DOHH2 (cell line): Measurements from ENCODE around the gene RHOT2.

ENCODE experiments used
- H3F3A ChIP-seq: fragments of 200-600 bp; sonication (generic), shearing (Covaris generic); 2 replicates; pipeline ENCODE4 v1.6.0; 2016; ENCODE audit warnings: antibody characterized with exemption, mild to moderate bottlenecking; ENCODE audit not compliant: control insufficient read depth, insufficient read depth
- H3K27ac ChIP-seq: fragments of 200-600 bp; sonication (generic); 2 replicates; pipeline ENCODE4 v1.5.1; 2014; ENCODE audit warnings: low read depth, mild to moderate bottlenecking, low read length, moderate library complexity
- H3K27me3 ChIP-seq: fragments of 200-600 bp; sonication (generic); 2 replicates; pipeline ENCODE4 v1.6.1; 2014; ENCODE audit warnings: mild to moderate bottlenecking, low read length, mixed read lengths; ENCODE audit not compliant: control insufficient read depth
- H3K36me3 ChIP-seq: fragments of 200-600 bp; sonication (generic); 2 replicates; pipeline ENCODE4 v1.6.1; 2014; ENCODE audit warnings: mild to moderate bottlenecking, low read length, moderate library complexity, mixed read lengths; ENCODE audit not compliant: control insufficient read depth
- H3K4me1 ChIP-seq: fragments of 200-600 bp; sonication (generic); 2 replicates; pipeline ENCODE4 v1.6.1; 2014; ENCODE audit warnings: mild to moderate bottlenecking, low read length, mixed read lengths; ENCODE audit not compliant: control insufficient read depth
- H3K4me2 ChIP-seq: fragments of 200-600 bp; sonication (generic); 2 replicates; pipeline ENCODE4 v1.6.0; 2014; ENCODE audit warnings: mild to moderate bottlenecking, low read length, moderate library complexity
- H3K4me3 ChIP-seq: fragments of 200-600 bp; sonication (generic); 2 replicates; pipeline ENCODE4 v1.5.1; 2014; ENCODE audit warnings: mild to moderate bottlenecking, low read length, mixed read lengths
- H3K79me2 ChIP-seq: fragments of 200-600 bp; sonication (generic); 2 replicates; pipeline ENCODE4 v1.6.1; 2014; ENCODE audit warnings: mild to moderate bottlenecking, low read length, mixed read lengths; ENCODE audit not compliant: control insufficient read depth
- H3K9me2 ChIP-seq: fragments of 200-600 bp; sonication (generic); replicated peaks from 2 replicates; pipeline ENCODE4 v1.6.1; 2014; ENCODE audit warnings: mild to moderate bottlenecking, low read length, mixed read lengths; ENCODE audit not compliant: control insufficient read depth
- H3K9me3 ChIP-seq: fragments of 200-600 bp; sonication (generic); 2 replicates; pipeline ENCODE4 v1.6.1; 2014; ENCODE audit warnings: antibody characterized with exemption, low read length, mixed read lengths; ENCODE audit not compliant: control insufficient read depth, insufficient read depth
- H4K20me1 ChIP-seq: fragments of 200-600 bp; sonication (generic); 2 replicates; pipeline ENCODE4 v1.6.0; 2014; ENCODE audit warnings: low read depth, mild to moderate bottlenecking, antibody characterized with exemption, low read length, moderate library complexity; ENCODE audit not compliant: control insufficient read depth, insufficient read depth
- CTCF ChIP-seq: fragments of 200-600 bp; sonication (generic); IDR thresholded peaks from one replicate; pipeline ENCODE4 v1.5.1; 2014; ENCODE audit warnings: antibody characterized with exemption, mild to moderate bottlenecking, low read depth, low read length; ENCODE audit not compliant: poor library complexity, severe bottlenecking
- EZH2phosphoT487 ChIP-seq: fragments of 200-600 bp; sonication (generic); IDR thresholded peaks from 2 replicates; pipeline ENCODE4 v1.6.1; 2017; ENCODE audit warnings: borderline replicate concordance, mild to moderate bottlenecking, antibody characterized with exemption, low read length, moderate library complexity, mixed read lengths

The RHOT2 gene

GRCh38 chr16:642189-643049 lies 25.5 kb upstream of the RHOT2 start:
- H3K27me3 ChIP-seq = no peaks in the 10 kb centered on the region
- TF ChIP-seq CTCF = no peak
- TF ChIP-seq EZH2phosphoT487 = no peak
- H3K4me3 ChIP-seq = peak overlapping the region; percentile 92
- H3K9me2 ChIP-seq = no peaks in the 10 kb centered on the region
- H4K20me1 ChIP-seq = no peaks in the 10 kb centered on the region
- peaks cover 53% of the 10 kb centered on the region for H3K4me1 ChIP-seq
- H3K9me3 ChIP-seq = no peaks in the 10 kb centered on the region
- peaks cover 68% of the 10 kb centered on the region for H3K79me2 ChIP-seq
- peaks cover 15% of the 10 kb centered on the region for H3F3A ChIP-seq
- H3K4me2 ChIP-seq = peak overlapping the region; percentile 92
- peaks cover 24% of the 10 kb centered on the region for H3K36me3 ChIP-seq
- peak overlapping the region; percentile 52 for H3K27ac ChIP-seq

GRCh38 chr16:643050-643368 lies 24.9 kb upstream of the RHOT2 start:
- Histone ChIP-seq H3K36me3 (peaks cover 28% of the 10 kb centered on the region), H3K4me3 (peak overlapping the region; percentile 92), H3K27me3 (no peaks in the 10 kb centered on the region), H3K9me2 (no peaks in the 10 kb centered on the region), H3K27ac (peak overlapping the region; percentile 52; the same call in 1 of the 2 replicates), H3K4me2 (peak overlapping the region; percentile 92), H3K4me1 (peaks cover 53% of the 10 kb centered on the region), H4K20me1 (no peaks in the 10 kb centered on the region), H3K79me2 (peaks cover 74% of the 10 kb centered on the region), H3F3A (peaks cover 15% of the 10 kb centered on the region), H3K9me3 (no peaks in the 10 kb centered on the region)
- TF ChIP-seq CTCF (no peak), EZH2phosphoT487 (no peak)

- H3K4me2 ChIP-seq = no peak overlapping the region
- no peak overlapping the region for H3K4me3 ChIP-seq
- H3K9me2 ChIP-seq = no peaks in the 10 kb centered on the region
- peaks cover 36% of the 10 kb centered on the region for H3K36me3 ChIP-seq
- H3K4me1 ChIP-seq = peaks cover 47% of the 10 kb centered on the region
- H3F3A ChIP-seq = peaks cover 13% of the 10 kb centered on the region
- no peak overlapping the region for H3K27ac ChIP-seq
- H3K79me2 ChIP-seq = peaks cover 85% of the 10 kb centered on the region
- no peaks in the 10 kb centered on the region for H3K27me3 ChIP-seq
- no peaks in the 10 kb centered on the region for H3K9me3 ChIP-seq
- TF ChIP-seq CTCF (no peak), EZH2phosphoT487 (no peak)
- H4K20me1 ChIP-seq = no peaks in the 10 kb centered on the region
Observed at GRCh38 chr16:644556-644955, 23.4 kb upstream of the RHOT2 start.
